ENCODE measurements around the gene LIN28B.
"Not testable (repeated sequence)": the region's sequence is repeated elsewhere in the genome, so short reads cannot be mapped to it uniquely, and the experiment has no call there.

LIN28B gene

GRCh38 chr6:104958178-104959025 is 1.5 kb downstream of the LIN28B start:
- Histone ChIP-seq H3K9ac (ENCODE audit: low read length) (no peak overlapping the region), H3K4me3 (ENCODE audit: low read length) (no peak overlapping the region), H3K9me3 (ENCODE audit: control insufficient read depth, low read length) (peaks cover 7% of the 10 kb centered on the region), H3K36me3 (ENCODE audit: control insufficient read depth, insufficient read depth, low read length, severe bottlenecking) (no peaks in the 10 kb centered on the region), H3K4me1 (ENCODE audit: control insufficient read depth, insufficient read depth, low read length) (peaks cover 4% of the 10 kb centered on the region), H3K27me3 (replicated peaks; ENCODE audit: control insufficient read depth, insufficient read depth, low read length) (peaks cover 60% of the 10 kb centered on the region)
- no peak for DNase-seq (ENCODE audit: low read depth)

- peaks cover 5% of the 10 kb centered on the region for H3K9me3 ChIP-seq (ENCODE audit: control insufficient read depth, low read length)
- H3K27me3 ChIP-seq (replicated peaks; ENCODE audit: control insufficient read depth, insufficient read depth, low read length): peaks cover 51% of the 10 kb centered on the region
- no peak overlapping the region for H3K9ac ChIP-seq (ENCODE audit: low read length)
- H3K4me1 ChIP-seq (ENCODE audit: control insufficient read depth, insufficient read depth, low read length): peaks cover 4% of the 10 kb centered on the region
- H3K36me3 ChIP-seq (ENCODE audit: control insufficient read depth, insufficient read depth, low read length, severe bottlenecking): no peaks in the 10 kb centered on the region
- no peak overlapping the region for H3K4me3 ChIP-seq (ENCODE audit: low read length)
- no peak for DNase-seq (ENCODE audit: low read depth)
Observed at GRCh38 chr6:104959026-104959858, 2.3 kb downstream of the LIN28B start.

- Histone ChIP-seq H3K9ac (ENCODE audit: low read length) (no peak overlapping the region), H3K36me3 (ENCODE audit: control insufficient read depth, insufficient read depth, low read length, severe bottlenecking) (no peaks in the 10 kb centered on the region), H3K9me3 (ENCODE audit: control insufficient read depth, low read length) (no peaks in the 10 kb centered on the region), H3K4me1 (ENCODE audit: control insufficient read depth, insufficient read depth, low read length) (no peaks in the 10 kb centered on the region), H3K27me3 (replicated peaks; ENCODE audit: control insufficient read depth, insufficient read depth, low read length) (no peaks in the 10 kb centered on the region), H3K4me3 (ENCODE audit: low read length) (no peak overlapping the region)
- no peak for DNase-seq (ENCODE audit: low read depth)
Observed at GRCh38 chr6:104969108-104969507, 12.2 kb downstream of the LIN28B start.

GRCh38 chr6:104969785-104970581 is 13.1 kb downstream of the LIN28B start:
- no peak overlapping the region for H3K9ac ChIP-seq (ENCODE audit: low read length)
- no peaks in the 10 kb centered on the region for H3K27me3 ChIP-seq (replicated peaks; ENCODE audit: control insufficient read depth, insufficient read depth, low read length)
- no peaks in the 10 kb centered on the region for H3K4me1 ChIP-seq (ENCODE audit: control insufficient read depth, insufficient read depth, low read length)
- no peaks in the 10 kb centered on the region for H3K36me3 ChIP-seq (ENCODE audit: control insufficient read depth, insufficient read depth, low read length, severe bottlenecking)
- DNase-seq (ENCODE audit: low read depth): no peak
- H3K4me3 ChIP-seq (ENCODE audit: low read length): no peak overlapping the region
- H3K9me3 ChIP-seq (ENCODE audit: control insufficient read depth, low read length): no peaks in the 10 kb centered on the region

- Histone ChIP-seq H3K4me1 (ENCODE audit: control insufficient read depth, insufficient read depth, low read length) (no peaks in the 10 kb centered on the region), H3K27me3 (replicated peaks; ENCODE audit: control insufficient read depth, insufficient read depth, low read length) (no peaks in the 10 kb centered on the region), H3K9ac (ENCODE audit: low read length) (no peak overlapping the region), H3K4me3 (ENCODE audit: low read length) (no peak overlapping the region), H3K9me3 (ENCODE audit: control insufficient read depth, low read length) (no peaks in the 10 kb centered on the region), H3K36me3 (ENCODE audit: control insufficient read depth, insufficient read depth, low read length, severe bottlenecking) (no peaks in the 10 kb centered on the region)
- no peak for DNase-seq (ENCODE audit: low read depth)
Observed at GRCh38 chr6:104973404-104973803, 16.5 kb downstream of the LIN28B start.

GRCh38 chr6:104983296-104983695 is 26.4 kb downstream of the LIN28B start:
- no peak for DNase-seq (ENCODE audit: low read depth)
- H3K36me3 ChIP-seq (ENCODE audit: control insufficient read depth, insufficient read depth, low read length, severe bottlenecking): no peaks in the 10 kb centered on the region

GRCh38 chr6:104983776-104984175 is 26.9 kb downstream of the LIN28B start:
- Histone ChIP-seq H3K9ac (ENCODE audit: low read length) (no peak overlapping the region), H3K27me3 (replicated peaks; ENCODE audit: control insufficient read depth, insufficient read depth, low read length) (peaks cover 10% of the 10 kb centered on the region), H3K36me3 (ENCODE audit: control insufficient read depth, insufficient read depth, low read length, severe bottlenecking) (no peaks in the 10 kb centered on the region), H3K9me3 (ENCODE audit: control insufficient read depth, low read length) (no peaks in the 10 kb centered on the region), H3K4me3 (ENCODE audit: low read length) (no peak overlapping the region), H3K4me1 (ENCODE audit: control insufficient read depth, insufficient read depth, low read length) (no peaks in the 10 kb centered on the region)
- no peak for DNase-seq (ENCODE audit: low read depth)

More at GRCh38 chr6:104983296-104983695, 26.4 kb downstream of the LIN28B start:
- no peaks in the 10 kb centered on the region for H3K4me1 ChIP-seq (ENCODE audit: control insufficient read depth, insufficient read depth, low read length)
- H3K9me3 ChIP-seq (ENCODE audit: control insufficient read depth, low read length): no peaks in the 10 kb centered on the region
- no peak overlapping the region for H3K9ac ChIP-seq (ENCODE audit: low read length)
- peaks cover 10% of the 10 kb centered on the region for H3K27me3 ChIP-seq (replicated peaks; ENCODE audit: control insufficient read depth, insufficient read depth, low read length)
- no peak overlapping the region for H3K4me3 ChIP-seq (ENCODE audit: low read length)

GRCh38 chr6:104984831-104985230 is 27.9 kb downstream of the LIN28B start:
- Histone ChIP-seq H3K4me1 (ENCODE audit: control insufficient read depth, insufficient read depth, low read length) (no peaks in the 10 kb centered on the region), H3K9ac (ENCODE audit: low read length) (no peak overlapping the region), H3K36me3 (ENCODE audit: control insufficient read depth, insufficient read depth, low read length, severe bottlenecking) (no peaks in the 10 kb centered on the region), H3K9me3 (ENCODE audit: control insufficient read depth, low read length) (no peaks in the 10 kb centered on the region), H3K27me3 (replicated peaks; ENCODE audit: control insufficient read depth, insufficient read depth, low read length) (peaks cover 10% of the 10 kb centered on the region), H3K4me3 (ENCODE audit: low read length) (no peak overlapping the region)
- DNase-seq (ENCODE audit: low read depth): no peak

GRCh38 chr6:104985875-104986274 is 29.0 kb downstream of the LIN28B start:
- not testable (repeated sequence) for H3K27me3 ChIP-seq (replicated peaks; ENCODE audit: control insufficient read depth, insufficient read depth, low read length); H3K4me3 ChIP-seq (ENCODE audit: low read length); H3K9me3 ChIP-seq (ENCODE audit: control insufficient read depth, low read length); DNase-seq (ENCODE audit: low read depth); H3K36me3 ChIP-seq (ENCODE audit: control insufficient read depth, insufficient read depth, low read length, severe bottlenecking); H3K4me1 ChIP-seq (ENCODE audit: control insufficient read depth, insufficient read depth, low read length); H3K9ac ChIP-seq (ENCODE audit: low read length)

GRCh38 chr6:104986625-104987024 is 29.7 kb downstream of the LIN28B start:
- no peak for DNase-seq (ENCODE audit: low read depth)
- Histone ChIP-seq H3K4me3 (ENCODE audit: low read length) (no peak overlapping the region), H3K27me3 (replicated peaks; ENCODE audit: control insufficient read depth, insufficient read depth, low read length) (peaks cover 2% of the 10 kb centered on the region), H3K36me3 (ENCODE audit: control insufficient read depth, insufficient read depth, low read length, severe bottlenecking) (no peaks in the 10 kb centered on the region), H3K9me3 (ENCODE audit: control insufficient read depth, low read length) (no peaks in the 10 kb centered on the region), H3K9ac (ENCODE audit: low read length) (no peak overlapping the region), H3K4me1 (ENCODE audit: control insufficient read depth, insufficient read depth, low read length) (no peaks in the 10 kb centered on the region)

- no peaks in the 10 kb centered on the region for H3K36me3 ChIP-seq (ENCODE audit: control insufficient read depth, insufficient read depth, low read length, severe bottlenecking)
- H3K4me1 ChIP-seq (ENCODE audit: control insufficient read depth, insufficient read depth, low read length): no peaks in the 10 kb centered on the region
- H3K9me3 ChIP-seq (ENCODE audit: control insufficient read depth, low read length): no peaks in the 10 kb centered on the region
- H3K27me3 ChIP-seq (replicated peaks; ENCODE audit: control insufficient read depth, insufficient read depth, low read length): no peaks in the 10 kb centered on the region
- no peak for DNase-seq (ENCODE audit: low read depth)
- H3K9ac ChIP-seq (ENCODE audit: low read length): no peak overlapping the region
- H3K4me3 ChIP-seq (ENCODE audit: low read length): no peak overlapping the region
Observed at GRCh38 chr6:104987218-104987617, 30.3 kb downstream of the LIN28B start.
